Measurements from ENCODE around the gene NPRL2. TPM values are rescaled to one million over a fixed set of nuclear protein-coding genes. Genes with fewer than 3 reads are reported as not detected.

NPRL2 gene
- total and polyA plus RNA-seq, 9 of the 15 experiments (the other 6 are each of a cell fraction or from before 2014, with no cell fraction given) = 17.4 to 40.4 (median 24.4) TPM

DNA sequence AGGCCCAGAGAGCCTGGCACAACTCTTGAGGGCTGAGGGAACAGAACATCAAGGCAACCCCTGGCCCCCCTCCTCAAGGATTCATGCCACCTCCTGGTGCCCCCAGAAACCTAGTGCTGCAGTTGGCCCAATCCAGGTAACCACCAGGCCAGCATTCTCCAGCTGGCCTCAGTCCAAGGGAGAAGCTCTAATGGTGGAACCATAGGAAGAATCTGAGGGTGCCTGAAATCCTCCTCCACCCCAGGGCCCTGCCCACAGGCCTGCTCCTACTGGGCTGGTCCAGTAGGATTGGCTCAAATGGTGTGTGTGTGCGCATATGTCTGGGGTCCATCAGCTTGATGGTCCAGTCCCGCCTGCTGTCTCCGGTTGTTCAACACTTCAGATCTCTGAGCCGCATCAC is 35.8 kb downstream of the NPRL2 start:
- no peaks in the 10 kb centered on the region for H3K9me1 ChIP-seq (ENCODE audit: control insufficient read depth, insufficient read depth, low read length)
- DNase-seq (ENCODE audit: extremely low read depth in 1 of 4, low spot score in 3 of 4) (no peak), ATAC-seq (no peak), FAIRE-seq (no peak)
- H3K4me2 ChIP-seq (ENCODE audit: insufficient read depth, low read length) = no peak overlapping the region
- H3K27me3 ChIP-seq (ENCODE audit: control insufficient read depth in 2 of 2, insufficient read depth in 2 of 2, low read length in 2 of 2) = no peaks in the 10 kb centered on the region
- ChIA-PET POLR2A (interaction anchor here (0.6 to 1.4 kb wide), 6 partner anchors 12 to 215 kb away, joined by 3 to 6 read pairs (median 3); partner anchors contain the start of genes HYAL1, HYAL3 and NAA80), CTCF (ENCODE audit: low intra/inter-chr PET ratio) (no interaction called here)
- peaks cover 11% of the 10 kb centered on the region; the same call in 2 of the 3 replicates for H3K79me2 ChIP-seq (ENCODE audit: control insufficient read depth, insufficient read depth, low read length)
- no peaks in the 10 kb centered on the region for H4K20me1 ChIP-seq (replicated peaks; ENCODE audit: control insufficient read depth, insufficient read depth, low read length)
- no peaks in the 10 kb centered on the region for H3K9me3 ChIP-seq (replicated peaks; ENCODE audit: control insufficient read depth, insufficient read depth, low read depth, low read length)
- H3K27ac ChIP-seq (ENCODE audit: extremely low read depth, low read depth, low read length) = no peak overlapping the region
- no peak overlapping the region for H3K9ac ChIP-seq (ENCODE audit: insufficient read depth in 1 of 2, low read depth in 2 of 2, low read length in 2 of 2)
- TF ChIP-seq PRPF4 (IDR thresholded peaks at IDR 0.05; ENCODE audit: insufficient read depth, low read depth, low read length, poor library complexity, severe bottlenecking) = no peak
- TF ChIP-seq RFX1 (IDR thresholded peaks at IDR 0.05) = no peak
- no peak for TF ChIP-seq TEAD4 (IDR thresholded peaks at IDR 0.05; ENCODE audit: low read length)
- no peak for TF ChIP-seq TEAD4 (CRISPR knock-in tag; IDR thresholded peaks at IDR 0.05; ENCODE audit: borderline replicate concordance)
- TF ChIP-seq ZNF174 (CRISPR knock-in tag; IDR thresholded peaks at IDR 0.05) = no peak
- no peak for TF ChIP-seq ZNF146 (CRISPR knock-in tag; IDR thresholded peaks at IDR 0.05; ENCODE audit: unreplicated experiment)
- TF ChIP-seq, protein P1, sequence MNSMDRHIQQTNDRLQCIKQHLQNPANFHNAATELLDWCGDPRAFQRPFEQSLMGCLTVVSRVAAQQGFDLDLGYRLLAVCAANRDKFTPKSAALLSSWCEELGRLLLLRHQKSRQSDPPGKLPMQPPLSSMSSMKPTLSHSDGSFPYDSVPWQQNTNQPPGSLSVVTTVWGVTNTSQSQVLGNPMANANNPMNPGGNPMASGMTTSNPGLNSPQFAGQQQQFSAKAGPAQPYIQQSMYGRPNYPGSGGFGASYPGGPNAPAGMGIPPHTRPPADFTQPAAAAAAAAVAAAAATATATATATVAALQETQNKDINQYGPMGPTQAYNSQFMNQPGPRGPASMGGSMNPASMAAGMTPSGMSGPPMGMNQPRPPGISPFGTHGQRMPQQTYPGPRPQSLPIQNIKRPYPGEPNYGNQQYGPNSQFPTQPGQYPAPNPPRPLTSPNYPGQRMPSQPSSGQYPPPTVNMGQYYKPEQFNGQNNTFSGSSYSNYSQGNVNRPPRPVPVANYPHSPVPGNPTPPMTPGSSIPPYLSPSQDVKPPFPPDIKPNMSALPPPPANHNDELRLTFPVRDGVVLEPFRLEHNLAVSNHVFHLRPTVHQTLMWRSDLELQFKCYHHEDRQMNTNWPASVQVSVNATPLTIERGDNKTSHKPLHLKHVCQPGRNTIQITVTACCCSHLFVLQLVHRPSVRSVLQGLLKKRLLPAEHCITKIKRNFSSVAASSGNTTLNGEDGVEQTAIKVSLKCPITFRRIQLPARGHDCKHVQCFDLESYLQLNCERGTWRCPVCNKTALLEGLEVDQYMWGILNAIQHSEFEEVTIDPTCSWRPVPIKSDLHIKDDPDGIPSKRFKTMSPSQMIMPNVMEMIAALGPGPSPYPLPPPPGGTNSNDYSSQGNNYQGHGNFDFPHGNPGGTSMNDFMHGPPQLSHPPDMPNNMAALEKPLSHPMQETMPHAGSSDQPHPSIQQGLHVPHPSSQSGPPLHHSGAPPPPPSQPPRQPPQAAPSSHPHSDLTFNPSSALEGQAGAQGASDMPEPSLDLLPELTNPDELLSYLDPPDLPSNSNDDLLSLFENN (IDR thresholded peaks at IDR 0.05; ENCODE audit: low read depth in 2 of 2, low read length in 2 of 2) = no peak
- no peak for TF ChIP-seq WHSC1 (IDR thresholded peaks at IDR 0.05; ENCODE audit: low read length)
- H3K36me3 ChIP-seq (ENCODE audit: control insufficient read depth, insufficient read depth, low read length) = peaks cover 20% of the 10 kb centered on the region; the same call in 2 of the 3 replicates
- in situ Hi-C loops (cut with MboI) = no loop called here
- no peak overlapping the region for H3K4me3 ChIP-seq
- BruUV-seq (replicated peaks) = no TSS peak
- no peak overlapping the region for H2AFZ ChIP-seq (ENCODE audit: low read depth, low read length)
- WGBS (ENCODE audit: insufficient coverage, low coverage, missing lambda C conversion rate) = 77% methylated on average over 2 of the region's 4 CpGs
- intact Hi-C loops (cut with micrococcal nuclease) = no loop called here
- H3K4me1 ChIP-seq (replicated peaks in 1 of 2; ENCODE audit: control insufficient read depth in 2 of 2, insufficient read depth in 2 of 2, low read length in 2 of 2) = peaks cover 15 to 36% of the 10 kb centered on the region in 2 experiments

Measured in K562 (cell line).